Hematopoietic multipotent progenitor cell treated with erythropoietin and hydrocortisone succinate and interleukin-3 and kit ligand, for 8 days (in vitro differentiated cells): ENCODE results near the gene SBF1.

Experiments used
- DNase-seq: peaks from one replicate; pipeline ENCODE4 v3.0.0-alpha.2; 2015

SBF1 gene

DNA sequence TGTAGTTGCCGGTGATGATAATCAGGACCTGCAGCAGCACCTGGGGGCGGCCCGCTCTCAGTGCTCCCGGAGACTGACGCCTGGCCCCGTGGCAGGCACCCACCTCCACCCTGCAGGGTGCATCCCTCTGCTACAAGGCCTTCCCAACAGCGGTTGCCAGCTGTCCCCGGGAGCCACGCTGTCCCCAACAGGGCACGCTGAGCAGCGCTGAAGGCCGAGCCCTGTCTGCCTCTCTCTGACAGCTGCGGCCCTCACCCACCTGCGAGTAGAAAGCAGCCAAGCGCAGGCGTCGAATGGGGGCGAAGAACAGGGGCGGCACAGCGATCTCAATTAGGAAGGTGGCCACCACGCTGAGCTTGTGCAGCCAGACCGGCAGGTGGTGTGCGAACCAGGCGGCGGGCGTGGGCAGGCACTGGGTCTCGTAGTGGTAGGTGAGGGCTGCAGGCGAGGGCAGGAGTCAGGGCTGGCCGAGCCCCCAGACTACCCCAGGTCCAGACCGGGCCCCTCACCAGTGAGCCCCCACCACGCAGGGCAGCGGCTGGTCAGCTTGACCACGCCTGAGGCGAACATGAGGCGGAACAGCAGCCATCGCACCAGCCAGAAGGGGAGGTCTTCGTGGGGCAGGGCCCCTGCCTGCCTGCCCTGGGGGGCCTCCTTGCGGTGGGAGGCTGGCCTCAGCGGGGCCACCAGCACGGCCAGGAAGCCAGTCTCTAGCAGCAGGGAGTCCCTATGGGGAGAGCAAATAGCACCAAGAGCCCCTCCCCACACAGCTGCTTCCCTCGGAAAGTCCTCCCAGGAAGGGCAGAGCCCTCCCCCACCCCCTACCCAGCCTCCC is 31.2 kb upstream of the SBF1 start:
- no peak for DNase-seq

DNA sequence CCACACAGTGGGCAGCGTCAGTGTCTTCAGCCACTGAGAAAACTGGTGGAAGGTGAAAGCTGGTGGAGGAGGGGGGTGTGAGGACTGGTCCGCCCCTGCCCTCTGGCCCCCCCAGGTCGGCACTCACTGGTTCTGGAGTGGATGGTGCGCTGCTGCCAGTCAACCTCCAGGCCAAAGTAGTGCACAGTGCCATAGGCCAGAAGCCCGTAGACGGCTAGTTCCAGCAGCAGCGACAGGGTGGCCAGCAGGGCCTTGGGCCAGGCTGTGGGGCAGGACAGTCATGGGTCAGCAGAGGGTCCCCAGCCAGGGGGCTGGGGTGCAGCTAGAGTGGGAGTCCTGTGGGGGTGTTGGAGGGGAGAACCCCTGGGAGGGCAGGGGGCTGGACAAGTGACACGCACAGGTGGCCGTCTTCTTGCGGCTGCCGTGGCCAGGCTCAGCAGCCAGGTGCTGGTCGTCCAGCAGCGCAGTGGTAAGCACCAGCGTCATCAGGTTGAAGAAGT is 30.5 kb upstream of the SBF1 start:
- no peak for DNase-seq

DNA sequence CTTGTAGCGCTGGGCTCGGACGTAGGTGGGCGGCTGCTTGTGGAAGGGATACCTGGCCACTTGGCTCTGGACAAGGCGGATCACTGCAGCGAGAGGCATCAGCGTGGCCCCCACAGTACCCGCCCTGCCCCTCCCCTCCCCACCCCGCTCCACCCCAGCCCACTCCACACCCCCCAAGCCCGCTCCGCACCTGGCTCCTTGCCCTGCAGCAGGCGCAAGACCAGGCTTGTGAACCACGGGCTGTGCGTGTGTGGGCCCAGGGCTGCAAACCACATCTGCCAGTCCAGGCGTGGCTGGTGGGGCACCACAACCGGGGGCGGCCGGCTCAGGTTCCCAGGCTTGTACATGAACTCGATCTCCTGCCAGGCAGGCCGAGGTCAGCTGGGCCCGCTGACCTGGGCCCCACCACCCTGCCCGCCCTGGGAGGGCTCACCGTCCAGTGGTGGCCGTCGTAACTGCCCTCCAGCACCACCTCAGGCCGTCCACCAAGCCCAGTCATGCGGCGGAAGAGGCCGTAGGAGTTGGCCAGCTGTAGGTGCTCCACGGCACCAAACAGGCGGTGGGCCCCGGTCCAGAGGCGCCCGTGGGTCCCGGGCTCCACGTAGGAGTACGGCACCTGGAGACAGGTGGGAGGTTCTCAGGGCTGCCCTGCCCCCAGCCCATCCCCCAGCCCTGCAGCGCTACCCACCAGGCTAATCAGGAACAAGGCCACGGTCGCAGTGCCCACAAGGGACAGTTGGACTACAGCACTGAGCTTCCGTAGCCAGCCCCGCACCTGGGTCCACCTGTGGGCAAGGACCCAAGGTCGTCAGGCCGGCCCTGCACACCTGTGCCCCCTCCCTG is 29.8 kb upstream of the SBF1 start:
- no peak for DNase-seq

DNA sequence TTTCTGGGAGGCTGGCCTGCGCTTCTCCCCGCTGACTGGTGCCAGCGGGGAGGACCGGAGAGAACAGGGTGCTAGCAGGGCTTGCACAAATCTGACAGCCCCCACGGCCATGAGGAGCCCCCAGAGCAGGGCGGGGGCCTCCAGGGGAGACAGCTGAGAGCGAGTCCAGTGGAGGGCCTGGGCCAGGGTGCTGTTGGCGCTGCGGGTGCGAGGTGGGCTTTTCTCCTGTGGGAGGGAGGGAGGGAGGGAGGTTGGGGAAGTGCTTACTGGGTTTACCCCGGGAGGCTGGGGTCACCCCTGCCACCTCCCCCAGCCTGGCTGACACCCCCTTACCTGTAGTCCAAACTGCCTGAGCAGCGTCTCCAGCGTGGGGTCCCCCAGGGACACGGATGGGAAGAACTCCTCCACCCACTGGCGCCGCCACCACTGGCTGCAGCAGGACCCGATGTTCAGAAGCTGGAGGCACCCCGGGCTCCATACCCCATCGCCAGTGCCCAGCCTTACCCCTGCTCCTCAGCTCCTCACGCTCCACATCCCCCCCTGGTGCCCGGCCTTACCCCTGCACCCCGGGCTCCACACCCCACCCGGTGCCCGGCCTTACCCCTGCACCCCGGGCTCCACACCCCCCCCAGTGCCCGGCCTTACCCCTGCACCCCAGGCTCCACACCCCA is 28.8 kb upstream of the SBF1 start:
- DNase-seq: no peak

DNA sequence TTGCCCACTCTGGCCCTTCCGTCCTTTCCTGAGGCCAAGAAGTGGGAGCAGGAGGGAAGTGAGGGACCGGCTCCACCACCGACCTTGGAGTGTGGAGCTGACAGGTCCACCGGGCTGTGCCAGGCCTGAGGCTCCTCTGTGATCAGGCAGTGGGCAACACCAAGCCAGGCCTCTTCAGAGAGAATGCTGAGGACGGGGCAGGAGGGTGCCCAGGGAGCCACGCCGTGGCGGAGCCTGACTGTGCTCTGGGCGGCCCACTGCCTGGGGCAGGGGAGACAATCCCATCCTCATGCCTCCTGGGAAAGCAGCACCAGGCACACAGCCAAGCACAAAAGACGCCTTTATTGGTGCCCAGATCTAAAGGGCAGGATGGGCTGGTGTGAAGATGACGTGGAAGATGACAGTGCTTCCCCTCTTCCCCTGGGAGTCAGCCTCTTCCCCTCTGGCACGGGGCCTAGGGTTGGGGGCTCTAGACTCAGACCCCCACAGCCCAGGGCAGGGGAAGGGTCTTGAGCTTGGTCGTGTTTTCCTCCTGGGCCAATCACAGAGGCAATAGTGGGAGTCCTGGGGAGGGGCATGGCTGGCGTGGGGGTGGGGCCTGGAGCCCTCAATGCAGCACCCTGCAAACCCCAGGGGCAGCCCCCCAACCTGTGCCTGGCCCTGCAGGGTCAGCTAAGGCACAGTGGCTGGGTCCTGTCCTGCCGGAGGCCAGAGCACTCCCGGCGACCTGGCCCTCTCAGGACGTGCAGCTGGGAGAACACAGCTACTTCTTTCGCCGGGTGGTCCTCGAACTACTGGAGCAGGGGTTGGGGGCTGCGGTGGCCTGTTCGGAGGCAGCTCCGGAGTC is 28.0 kb upstream of the SBF1 start:
- no peak for DNase-seq

DNA sequence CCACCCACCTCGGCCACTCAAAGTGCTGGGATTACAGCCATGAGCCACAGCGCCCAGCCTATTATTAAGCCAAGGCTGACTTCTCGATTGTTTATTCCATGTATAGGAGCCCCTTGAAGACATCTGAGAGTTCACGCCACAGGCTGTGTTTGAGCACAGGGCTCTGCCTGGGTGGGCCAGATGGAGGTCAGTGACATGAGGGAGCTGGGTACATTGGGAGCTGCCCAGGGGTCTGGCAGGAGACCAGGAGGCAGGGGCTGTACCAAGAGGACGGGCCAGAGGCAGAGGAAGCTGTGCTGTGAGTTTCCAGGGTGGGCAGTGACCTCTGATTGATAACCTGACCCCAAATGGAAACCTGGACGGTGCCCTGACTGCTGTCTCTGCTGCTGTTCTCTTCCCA is 27.3 kb upstream of the SBF1 start:
- no peak for DNase-seq

DNA sequence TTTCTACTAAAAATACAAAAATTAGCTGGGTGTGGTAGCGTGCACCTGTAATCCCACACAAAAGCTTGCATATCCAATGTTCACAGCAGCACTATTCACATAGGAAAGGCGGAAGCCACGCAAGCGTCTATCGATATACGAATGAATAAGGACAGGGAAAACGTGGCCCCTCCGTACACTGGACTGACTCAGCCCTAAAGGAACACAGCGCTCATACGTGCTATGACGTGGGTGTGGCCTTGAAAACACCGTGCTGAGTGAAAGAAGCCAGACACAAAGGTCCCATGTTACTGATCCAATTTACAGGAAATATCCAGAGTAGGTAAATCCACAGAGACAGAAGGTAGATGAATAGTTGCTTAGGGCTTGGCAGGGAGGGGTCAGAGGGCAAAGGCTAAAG is 25.6 kb upstream of the SBF1 start:
- DNase-seq: no peak

DNA sequence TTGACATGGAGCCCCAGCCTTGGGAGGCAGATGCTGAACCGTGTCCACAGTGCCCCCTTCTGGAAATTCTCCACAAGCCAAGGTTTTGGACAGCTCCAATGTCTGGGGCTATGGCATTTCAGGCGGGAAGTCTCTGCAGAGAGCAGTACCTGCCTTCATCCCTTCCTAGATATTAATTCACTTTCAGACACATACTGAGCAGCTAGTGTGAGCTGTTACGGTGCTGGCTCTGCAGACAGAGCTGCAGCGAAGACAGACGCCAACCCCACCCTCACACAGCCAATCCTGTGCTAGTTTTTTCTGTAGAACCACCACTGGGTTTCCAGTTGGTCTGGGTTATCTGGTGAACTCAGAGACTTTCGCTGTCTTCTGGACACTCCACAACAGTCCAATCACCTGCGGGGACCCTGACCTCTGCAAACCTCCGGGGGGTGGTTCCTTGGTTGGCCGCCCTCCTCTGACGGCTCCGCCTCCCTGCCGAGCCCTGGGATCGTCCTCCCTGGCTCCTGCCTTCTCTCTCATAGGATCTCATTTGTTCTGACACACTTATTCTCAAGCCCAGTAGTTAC is 23.6 kb upstream of the SBF1 start:
- peak; percentile 77 for DNase-seq

DNA sequence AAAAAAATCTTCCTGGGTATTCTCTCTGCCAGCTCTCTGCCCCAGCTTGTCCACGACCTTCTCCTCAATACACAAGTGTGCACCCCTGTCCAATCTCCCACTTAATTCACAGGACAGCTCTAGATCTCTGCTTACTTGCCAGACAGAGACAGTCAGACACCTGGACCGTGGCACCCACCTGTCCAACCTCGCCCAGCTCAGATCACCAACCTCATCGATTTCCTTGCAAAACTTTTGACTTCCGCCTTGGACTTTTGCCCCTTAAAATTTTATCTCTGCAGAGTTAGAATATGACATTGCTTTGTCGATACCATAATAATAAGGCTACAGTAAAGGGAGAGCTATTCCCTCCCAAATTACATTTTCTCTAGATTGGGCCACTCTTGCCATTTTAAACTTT is 22.3 kb upstream of the SBF1 start:
- no peak for DNase-seq

DNA sequence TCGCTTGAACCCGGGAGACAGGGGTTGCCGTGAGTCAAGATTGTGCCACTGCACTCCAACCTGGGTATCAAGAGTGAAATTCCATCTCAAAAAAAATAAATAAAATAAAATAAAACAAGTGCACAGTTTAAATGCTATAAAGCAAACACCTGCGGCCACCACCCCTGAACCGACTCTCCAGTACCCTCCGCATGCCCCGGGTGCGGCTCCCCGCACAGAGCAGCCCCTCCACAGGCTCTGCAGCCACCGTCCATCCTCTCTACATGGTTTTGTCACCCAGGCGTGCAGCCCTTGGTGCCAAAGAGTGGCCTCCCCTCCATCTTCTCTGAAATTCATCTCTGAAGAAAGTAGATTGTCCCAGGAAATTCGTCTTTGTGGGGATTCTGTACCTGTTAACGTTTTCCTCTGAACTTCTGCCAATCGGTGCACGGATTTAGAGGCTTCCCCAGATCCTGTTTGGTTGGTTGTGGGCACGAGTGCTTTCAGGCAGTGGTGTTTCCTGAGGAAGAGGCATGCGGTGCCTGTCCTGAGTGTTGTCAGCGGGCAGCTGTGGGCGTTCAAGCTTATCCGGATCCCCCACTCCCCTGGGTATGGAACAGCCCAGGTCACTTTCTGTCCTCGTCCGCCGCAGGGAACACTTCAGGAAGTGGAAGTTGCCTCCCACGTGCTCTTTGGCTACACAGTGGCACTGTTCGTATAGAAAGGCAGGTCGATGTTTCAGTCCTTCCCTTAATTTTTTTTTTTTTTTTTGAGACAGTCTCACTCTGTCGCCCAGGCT is 15.9 kb upstream of the SBF1 start:
- DNase-seq: no peak

DNA sequence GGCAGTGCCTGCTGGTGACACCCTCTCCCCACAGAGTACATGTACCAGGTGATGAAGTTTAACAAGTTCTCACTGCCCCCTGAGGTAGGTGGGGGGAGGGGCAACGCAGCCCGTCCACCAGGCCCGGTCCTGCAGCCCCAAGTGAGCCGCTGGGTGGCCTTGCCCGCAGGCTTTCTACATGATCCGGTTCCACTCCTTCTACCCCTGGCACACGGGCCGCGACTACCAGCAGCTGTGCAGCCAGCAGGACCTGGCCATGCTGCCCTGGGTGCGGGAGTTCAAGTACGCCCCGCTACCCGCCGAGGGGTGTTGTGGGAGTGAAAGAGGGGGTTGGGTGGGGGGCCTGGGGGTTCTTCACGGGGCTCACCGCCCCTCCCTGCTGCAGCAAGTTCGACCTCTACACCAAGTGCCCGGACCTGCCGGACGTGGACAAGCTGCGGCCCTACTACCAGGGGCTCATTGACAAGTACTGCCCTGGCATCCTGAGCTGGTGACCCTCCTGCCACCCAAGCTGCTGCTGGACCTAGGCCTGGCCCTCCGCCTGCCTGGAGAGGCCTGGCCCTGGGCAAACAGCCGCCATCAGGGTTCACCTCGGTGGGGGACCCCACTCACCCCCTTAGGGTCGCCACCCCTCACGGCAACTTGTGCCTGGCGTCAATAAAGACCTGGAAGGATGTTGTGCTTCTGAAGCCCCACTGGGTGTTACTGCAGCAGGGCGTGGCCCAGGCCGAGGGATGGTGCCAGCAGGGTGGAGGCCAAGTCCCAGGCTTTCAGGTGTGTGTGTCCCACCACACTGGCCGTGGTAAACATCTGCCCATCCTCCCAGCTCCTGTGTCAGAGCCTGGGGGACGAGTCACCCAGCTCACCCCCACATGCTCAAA is 14.8 kb upstream of the SBF1 start:
- no peak for DNase-seq

DNA sequence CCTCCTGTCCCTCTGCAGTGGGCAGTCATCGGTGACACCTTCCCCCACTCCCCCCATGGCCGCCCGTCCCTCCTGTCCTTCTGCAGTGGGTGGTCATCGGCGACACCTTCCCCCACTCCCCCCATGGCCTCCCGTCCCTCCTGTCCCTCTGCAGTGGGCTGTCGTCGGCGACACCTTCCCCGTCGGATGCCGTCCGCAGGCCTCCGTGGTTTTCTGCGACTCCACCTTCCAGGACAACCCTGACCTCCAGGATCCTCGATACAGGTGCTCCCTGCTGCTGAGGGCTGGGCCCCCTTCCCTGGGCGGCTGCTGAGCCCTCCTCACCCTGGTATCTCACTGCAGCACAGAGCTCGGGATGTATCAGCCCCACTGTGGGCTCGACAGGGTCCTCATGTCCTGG is 14.1 kb upstream of the SBF1 start:
- no peak for DNase-seq

DNA sequence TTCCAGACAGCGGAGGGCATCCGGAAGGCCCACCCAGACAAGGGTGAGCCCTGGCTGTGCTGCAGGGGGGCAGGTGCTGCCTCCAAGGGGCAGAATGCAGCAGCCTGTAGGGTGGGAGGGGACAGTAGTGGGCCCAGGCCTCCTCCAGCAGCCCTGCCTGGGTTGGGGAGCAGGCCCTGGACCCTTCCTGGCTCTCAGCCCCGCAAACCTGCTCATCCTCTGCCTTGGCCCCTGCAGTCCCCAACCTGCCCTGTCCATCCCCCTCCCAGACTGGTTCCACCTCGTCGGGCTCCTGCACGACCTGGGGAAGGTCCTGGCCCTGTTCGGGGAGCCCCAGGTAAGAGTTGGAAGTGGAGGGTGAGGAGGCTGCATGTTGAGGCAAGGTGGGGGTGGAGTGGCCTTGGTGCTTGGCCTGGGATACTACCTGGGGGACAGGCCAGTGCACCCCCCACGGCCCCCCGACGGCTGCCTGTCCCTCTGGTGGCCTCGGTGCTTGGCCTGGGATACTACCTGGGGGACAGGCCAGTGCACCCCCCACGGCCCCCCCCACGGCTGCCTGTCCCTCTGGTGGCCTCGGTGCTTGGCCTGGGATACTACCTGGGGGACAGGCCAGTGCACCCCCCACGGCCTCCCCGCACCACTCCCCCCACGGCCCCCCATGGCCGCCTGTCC is 13.3 kb upstream of the SBF1 start:
- DNase-seq: no peak

DNA sequence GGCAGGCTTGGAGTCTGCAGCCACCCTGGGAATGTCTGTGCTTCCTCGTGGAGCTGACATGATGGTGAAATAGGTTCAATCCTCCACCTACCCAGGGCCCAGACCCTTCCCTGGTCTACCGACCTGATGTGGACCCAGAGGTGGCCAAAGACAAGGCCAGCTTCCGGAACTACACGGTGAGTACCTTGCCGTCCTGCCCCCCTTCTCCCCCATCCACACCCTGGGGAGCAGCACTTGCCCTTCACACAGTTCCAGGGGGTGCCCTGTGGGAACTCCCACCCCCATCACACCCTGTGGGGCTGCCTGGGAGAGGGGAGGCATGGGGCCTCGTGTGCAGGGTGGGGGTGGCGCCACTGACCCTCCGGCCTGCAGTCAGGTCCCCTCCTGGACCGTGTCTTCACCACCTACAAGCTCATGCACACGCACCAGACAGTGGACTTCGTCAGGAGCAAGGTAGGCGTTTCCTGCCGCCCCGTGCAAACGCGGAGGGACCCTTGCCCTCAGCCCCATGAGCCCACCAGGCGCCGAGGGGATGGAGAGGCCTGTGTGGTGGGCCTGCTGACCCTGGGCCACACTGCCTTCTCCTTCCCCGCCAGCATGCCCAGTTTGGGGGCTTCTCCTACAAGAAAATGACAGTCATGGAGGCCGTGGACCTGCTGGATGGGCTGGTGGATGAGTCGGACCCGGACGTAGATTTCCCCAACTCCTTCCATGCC is 12.6 kb upstream of the SBF1 start:
- DNase-seq: no peak

DNA sequence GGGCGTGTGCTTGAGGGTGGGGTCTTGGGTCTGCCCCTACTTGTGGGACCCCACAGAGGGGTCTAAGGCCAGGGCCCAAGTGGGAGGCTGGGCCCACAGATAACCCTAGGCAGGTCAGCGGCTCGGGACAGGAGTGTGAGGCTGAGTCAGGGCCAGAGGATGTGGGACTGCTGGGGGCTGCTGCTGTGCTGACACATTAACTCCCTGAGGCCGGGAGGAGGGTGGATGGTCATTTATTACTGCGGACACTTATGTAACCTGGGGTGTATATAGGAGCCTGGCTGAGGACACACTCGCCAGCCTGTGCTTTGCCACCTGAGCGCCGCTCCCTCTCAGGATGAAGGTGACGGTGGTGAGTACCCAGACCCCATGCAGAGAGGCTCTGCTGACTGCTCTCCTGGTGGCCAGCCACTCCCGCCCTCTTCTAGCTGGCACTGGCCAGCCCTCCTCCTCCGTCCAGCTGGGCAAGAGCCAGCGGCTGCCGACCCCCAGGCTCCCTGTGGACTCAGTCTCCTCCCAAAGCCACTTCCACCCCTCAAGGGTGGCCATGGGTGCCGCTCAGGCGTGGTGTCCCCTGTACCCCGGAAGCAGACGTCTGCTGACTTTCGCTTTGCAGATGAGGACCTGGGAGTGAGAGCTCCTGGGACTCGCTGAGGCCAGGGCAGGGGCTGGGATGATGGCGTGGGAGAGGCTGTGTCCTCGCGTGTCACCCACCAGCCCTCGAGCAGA is 11.9 kb upstream of the SBF1 start, which contains the start of gene MIOX:
TSS of gene MIOX (plus strand) at position 299 of the 729 bp plus-strand sequence. CDS start at position 338, 39 bp downstream.
- no peak for DNase-seq

DNA sequence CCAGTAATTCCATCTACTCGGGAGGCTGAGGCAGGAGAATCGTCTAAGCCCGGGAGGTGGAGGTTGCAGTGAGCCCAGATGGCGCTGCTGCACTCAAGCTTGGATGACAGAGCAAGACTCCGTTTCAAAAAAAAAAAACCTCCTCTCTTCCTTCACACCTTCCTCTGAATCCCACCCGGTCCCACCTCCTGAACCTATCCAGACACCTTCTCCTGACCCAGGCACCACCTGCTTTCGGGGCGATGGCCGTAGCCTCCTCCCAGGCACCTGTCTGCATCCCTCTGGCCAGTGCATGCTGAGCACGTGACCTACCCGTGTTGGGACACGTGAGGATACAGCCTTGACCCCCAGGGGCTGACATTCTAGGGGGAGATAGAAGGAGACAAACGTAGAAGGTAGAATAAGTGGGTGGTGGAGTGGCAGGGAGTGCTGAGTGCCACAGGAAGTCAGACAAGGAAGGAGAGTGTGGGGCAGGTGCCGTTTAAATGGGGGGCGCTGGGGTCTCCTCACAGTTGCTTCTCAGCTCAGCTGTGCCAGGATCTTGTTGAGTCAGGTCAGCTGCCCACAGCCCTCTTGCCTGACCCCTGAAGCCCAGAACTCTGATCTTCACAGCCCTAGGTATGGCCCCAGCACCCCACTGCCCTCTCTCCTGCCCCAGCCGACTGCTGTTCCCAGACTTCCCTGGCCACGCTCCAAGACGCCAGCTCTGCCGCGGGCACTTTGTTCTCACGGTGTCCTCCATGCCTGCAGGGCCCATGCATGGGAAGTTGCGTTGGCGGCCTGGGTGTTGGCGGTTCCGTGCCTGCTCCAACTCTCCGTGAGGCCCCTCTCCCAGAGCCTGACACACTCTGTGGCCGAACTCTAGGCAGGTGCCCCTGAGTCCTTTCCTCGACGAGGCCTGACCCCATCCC is 10.6 kb upstream of the SBF1 start:
- no peak for DNase-seq
